CD4-positive, alpha-beta T cell treated with Interleukin-4 for 1 hour (primary cell): ENCODE data around the gene AGAP1.

Experiments used
- DNase-seq, 2 donors: peaks; one replicate each; pipeline ENCODE4 v3.0.0-alpha.2; 2020 to 2022

The AGAP1 gene

GRCh38 chr2:235983016-235983415, 489.2 kb downstream of the AGAP1 start:
- no peak for DNase-seq

- DNase-seq = no peak
Observed at GRCh38 chr2:235984552-235984951, 490.7 kb downstream of the AGAP1 start.

GRCh38 chr2:235986361-235986760, 492.5 kb downstream of the AGAP1 start:
- no peak for DNase-seq

- no peak for DNase-seq
Observed at GRCh38 chr2:235988271-235989015, 494.6 kb downstream of the AGAP1 start.

- no peak for DNase-seq
Observed at GRCh38 chr2:235989591-235989990, 495.7 kb downstream of the AGAP1 start.

- no peak for DNase-seq
Observed at GRCh38 chr2:235990344-235990743, 496.5 kb downstream of the AGAP1 start.

- no peak for DNase-seq
Observed at GRCh38 chr2:235992024-235992423, 498.2 kb downstream of the AGAP1 start.

- DNase-seq = no peak
Observed at GRCh38 chr2:235996419-235996818, 502.6 kb downstream of the AGAP1 start.

GRCh38 chr2:235999011-235999410, 505.2 kb downstream of the AGAP1 start:
- no peak for DNase-seq

GRCh38 chr2:236001166-236001828, 507.5 kb downstream of the AGAP1 start:
- DNase-seq = no peak

GRCh38 chr2:236001854-236002253, 508.0 kb downstream of the AGAP1 start:
- no peak for DNase-seq

GRCh38 chr2:236008006-236008405, 514.2 kb downstream of the AGAP1 start:
- no peak for DNase-seq

GRCh38 chr2:236008857-236009256, 515.0 kb downstream of the AGAP1 start:
- DNase-seq = no peak

- DNase-seq = no peak
Observed at GRCh38 chr2:236010920-236011685, 517.3 kb downstream of the AGAP1 start.

GRCh38 chr2:236012155-236012554, 518.3 kb downstream of the AGAP1 start:
- DNase-seq = no peak

GRCh38 chr2:236014408-236015131, 520.7 kb downstream of the AGAP1 start:
- no peak for DNase-seq

GRCh38 chr2:236015171-236015570, 521.3 kb downstream of the AGAP1 start:
- no peak for DNase-seq

- no peak for DNase-seq
Observed at GRCh38 chr2:236016496-236016895, 522.7 kb downstream of the AGAP1 start.

GRCh38 chr2:236017446-236017845, 523.6 kb downstream of the AGAP1 start:
- DNase-seq = no peak

- no peak for DNase-seq
Observed at GRCh38 chr2:236019434-236019833, 525.6 kb downstream of the AGAP1 start.

- DNase-seq = no peak
Observed at GRCh38 chr2:236021499-236022057, 527.7 kb downstream of the AGAP1 start.

GRCh38 chr2:236022128-236022527, 528.3 kb downstream of the AGAP1 start:
- DNase-seq = no peak

GRCh38 chr2:236025892-236026291, 532.0 kb downstream of the AGAP1 start:
- no peak for DNase-seq
